B cell (primary cell): ENCODE results near the gene CAPN5. TPM values are rescaled to one million over a fixed set of nuclear protein-coding genes. Genes with fewer than 3 reads are reported as not detected.
A peak's percentile ranks its signal among the peaks of the same experiment; 100 is the strongest.

Source experiments
- ATAC-seq: fragments of 200-7000 bp; cut with Tn5 transposase; one replicate; pipeline ENCODE4 v1.10.0; 2021; ENCODE audit warnings: low read depth, mild to moderate bottlenecking, moderate number of reproducible peaks, moderate library complexity
- CTCF ChIA-PET: fragments of 350-600 bp; sonication (Branson Sonifier 250); formaldehyde crosslinking; loops from one replicate; lab custom pipeline; 2021; ENCODE audit warnings: antibody characterized with exemption, inconsistent platforms; lab: Charles Lee
- POLR2A ChIA-PET: fragments of 350-600 bp; sonication (Branson Sonifier 250); formaldehyde crosslinking; loops from one replicate; lab custom pipeline; 2021; ENCODE audit warnings: antibody characterized with exemption; lab: Charles Lee
- DNase-seq: peaks from one replicate; pipeline ENCODE4 v3.0.0; 2013
- H2AFZ ChIP-seq: 2 replicates; pipeline ENCODE4 v1.6.1; 2012; ENCODE audit warnings: mild to moderate bottlenecking, low read depth, low read length; ENCODE audit not compliant: insufficient read depth, poor library complexity, severe bottlenecking
- H3K27ac ChIP-seq, 2 donors: 1 replicate in 1 of 2; 2 replicates in 1 of 2; pipeline ENCODE4 v1.5.1; 2012 to 2013; ENCODE audit warnings: low read length in 2 of 2, mild to moderate bottlenecking in 2 of 2, moderate library complexity in 1 of 2
- H3K27me3 ChIP-seq, 4 experiments: fragments of 200-600 bp in 1 of 4; sonication (generic) in 1 of 4; replicated peaks in 1 of 4; 1 replicate in 2 of 4; 2 replicates in 2 of 4; pipeline versions ENCODE4 v1.6.1 to v1.7.0; 2013 to 2016; ENCODE audit warnings: low read length in 3 of 4, mild to moderate bottlenecking in 2 of 4, mixed read lengths in 1 of 4, moderate library complexity in 1 of 4; ENCODE audit not compliant: insufficient read depth in 4 of 4, control insufficient read depth in 3 of 4; ENCODE audit errors: control extremely low read depth in 1 of 4
- H3K36me3 ChIP-seq, 2 experiments: replicated peaks in 1 of 2; 1 replicate in 1 of 2; 2 replicates in 1 of 2; pipeline versions ENCODE4 v1.6.1 to v1.7.1; 2013; ENCODE audit warnings: low read length in 1 of 2; ENCODE audit not compliant: insufficient read depth in 2 of 2, control insufficient read depth in 1 of 2; ENCODE audit errors: control extremely low read depth in 1 of 2, extremely low read depth in 1 of 2
- H3K4me1 ChIP-seq, 2 donors: fragments of 200-600 bp in 1 of 2; sonication (generic) in 1 of 2; 1 replicate in 1 of 2; 2 replicates in 1 of 2; pipeline versions ENCODE4 v1.5.1 to v1.6.1; 2013 to 2017; ENCODE audit warnings: low read length in 2 of 2; ENCODE audit not compliant: control insufficient read depth in 2 of 2, insufficient read depth in 2 of 2
- H3K4me2 ChIP-seq: replicated peaks from 2 replicates; pipeline ENCODE3; 2012; ENCODE audit warnings: mild to moderate bottlenecking, low read depth, low read length; ENCODE audit not compliant: poor library complexity, severe bottlenecking
- H3K4me3 ChIP-seq, 5 experiments: fragments of 200-600 bp in 1 of 5; sonication (generic) in 1 of 5; 1 replicate in 3 of 5; 2 replicates in 2 of 5; pipeline versions ENCODE4 v1.5.1 to v1.7.0; 2011 to 2016; ENCODE audit warnings: low read length in 4 of 5, mild to moderate bottlenecking in 4 of 5, low read depth in 2 of 5, control low read depth in 1 of 5, moderate library complexity in 1 of 5; ENCODE audit not compliant: insufficient read depth in 1 of 5; ENCODE audit errors: control extremely low read depth in 1 of 5, extremely low read depth in 1 of 5
- H3K79me2 ChIP-seq: fragments of 200-600 bp; sonication (generic); one replicate; pipeline ENCODE4 v1.6.0; 2016; ENCODE audit warnings: low read length; ENCODE audit not compliant: control insufficient read depth, insufficient read depth
- H3K9ac ChIP-seq: fragments of 200-600 bp; sonication (generic); 2 replicates; pipeline ENCODE4 v1.6.1; 2017; ENCODE audit warnings: mild to moderate bottlenecking, low read length, moderate library complexity
- H3K9me3 ChIP-seq, 3 donors: one replicate each; pipeline versions ENCODE4 v1.6.1 to v1.7.1; 2013; ENCODE audit warnings: low read length in 2 of 3; ENCODE audit not compliant: control insufficient read depth in 2 of 3, insufficient read depth in 1 of 3; ENCODE audit errors: control extremely low read depth in 1 of 3
- H4K20me1 ChIP-seq: 2 replicates; pipeline ENCODE4 v1.6.0; 2012; ENCODE audit warnings: mild to moderate bottlenecking, low read length; ENCODE audit not compliant: insufficient read depth, control insufficient read depth, poor library complexity, severe bottlenecking
- H3K27ac Mint-ChIP-seq: one replicate; pipeline ENCODE4 v1.8.0; 2021; ENCODE audit warnings: mixed read lengths
- H3K27me3 Mint-ChIP-seq: one replicate; pipeline ENCODE4 v1.8.0; 2021; ENCODE audit warnings: mixed read lengths
- H3K4me1 Mint-ChIP-seq: one replicate; pipeline ENCODE4 v1.8.0; 2021; ENCODE audit warnings: mixed read lengths
- H3K4me3 Mint-ChIP-seq: one replicate; pipeline ENCODE4 v1.8.0; 2021; ENCODE audit warnings: mixed read lengths
- H3K9me3 Mint-ChIP-seq: one replicate; pipeline ENCODE4 v1.8.0; 2022; ENCODE audit warnings: mixed read lengths; ENCODE audit not compliant: insufficient read depth
- CTCF ChIP-seq: fragments of 200-600 bp; IDR thresholded peaks from one replicate; pipeline ENCODE4 v1.8.0; 2022; ENCODE audit warnings: antibody characterized with exemption, mild to moderate bottlenecking
- EZH2 ChIP-seq: IDR thresholded peaks from 2 replicates; pipeline ENCODE4 v1.6.1; 2012; ENCODE audit warnings: borderline replicate concordance, low read depth, mild to moderate bottlenecking, moderate library complexity, low read length; ENCODE audit not compliant: insufficient read depth, poor library complexity, severe bottlenecking
- WGBS: methylation state at CpG from one replicate; pipeline ENCODE4 v1.1.5; 2013; ENCODE audit warnings: missing lambda C conversion rate; ENCODE audit not compliant: insufficient coverage; 5-methylcytosine and 5-hydroxymethylcytosine counted together
- intact Hi-C: fragments of 100-400 bp; cut with micrococcal nuclease; formaldehyde crosslinking; loops from one replicate; pipeline ENCODE4 v1.10.0; 2022
- polyA plus RNA-seq: library from polyadenylated mRNA; depleted of rRNA; stranded (reverse); fragments of >200 nt; gene quantifications from 2 replicates; pipeline ENCODE4 v1.2.3, GENCODE V29; 2012
- total RNA-seq, 2 donors: library from RNA; stranded (reverse); fragments of 120-200 nt in 1 of 2; gene quantifications; 1 replicate in 1 of 2; 2 replicates in 1 of 2; pipeline versions ENCODE4 v1.2.3 to v1.2.4, GENCODE V29; 2013 to 2022

The CAPN5 gene
- total and polyA plus RNA-seq, 2 donors (not counting 1 experiment from before 2014, with no cell fraction given) = 0.74 to 0.78 TPM

- peak; percentile 86 for ATAC-seq
- 5% methylated on average over 8 of the region's 15 CpGs for WGBS
- Histone ChIP-seq H3K4me2 (peak overlapping the region; percentile 79), H3K36me3 (no peaks in the 10 kb centered on the region), H2AFZ (no peak overlapping the region), H4K20me1 (no peaks in the 10 kb centered on the region), H3K79me2 (no peaks in the 10 kb centered on the region), H3K9me3 (no peaks in the 10 kb centered on the region), H3K4me3 (peak overlapping the region in 4 of 5 experiments; percentile 20 to 70 (median 46)), H3K9ac (peak overlapping the region; percentile 51), H3K27ac (no peak overlapping the region), H3K27me3 (peaks cover 0 to 29% (median 17%) of the 10 kb centered on the region in 4 experiments), H3K4me1 (peaks cover 14 to 15% of the 10 kb centered on the region in 2 donors)
- TF ChIP-seq EZH2 = no peak
- TF ChIP-seq CTCF = peak; percentile 67
- peak overlapping the region; percentile 53 for H3K27ac Mint-ChIP-seq
- peaks cover 13% of the 10 kb centered on the region for H3K4me1 Mint-ChIP-seq
- intact Hi-C loops = loop anchor here (1.0 to 5.0 kb wide), 4 partner anchors 19 to 365 kb away; partner anchors contain the start of genes ACER3 and CAPN5
- DNase-seq = peak; percentile 95
- H3K27me3 Mint-ChIP-seq = peaks cover 35% of the 10 kb centered on the region
- ChIA-PET POLR2A (interaction anchor here (0.6 to 1.1 kb wide), 4 partner anchors 18 to 424 kb away, joined by 3 to 6 read pairs (median 3); no protein-coding TSS in a partner anchor), CTCF (interaction anchor here (0.6 to 6.3 kb wide), 11 partner anchors 10 to 922 kb away, joined by 3 to 73 read pairs (median 4); partner anchors contain the start of gene CAPN5)
- H3K9me3 Mint-ChIP-seq = no peaks in the 10 kb centered on the region
- H3K4me3 Mint-ChIP-seq = peak overlapping the region; percentile 67
Measured at GRCh38 chr11:77047007-77047927, 19.5 kb upstream of the CAPN5 start.
